Sigmoid colon (tissue), 7 donors: ENCODE measurements around the gene ITGA1. TPM values are rescaled to one million over a fixed set of nuclear protein-coding genes. Genes with fewer than 3 reads are reported as not detected.

Source experiments
- DNase-seq: peaks from one replicate; pipeline ENCODE4 v3.0.0-alpha.2; 2019
- H3K27ac ChIP-seq, 4 donors: fragments of 200-600 bp; sonication (generic); one replicate each; pipeline ENCODE4 v1.5.1; 2016 to 2019; ENCODE audit warnings: mild to moderate bottlenecking in 1 of 4
- H3K27me3 ChIP-seq, 3 donors: fragments of 200-600 bp; sonication (generic); one replicate each; pipeline ENCODE4 v1.5.1; 2019; ENCODE audit warnings: mild to moderate bottlenecking in 1 of 3
- H3K36me3 ChIP-seq, 4 donors: fragments of 200-600 bp; sonication (generic); one replicate each; pipeline ENCODE4 v1.5.1; 2016 to 2019
- H3K4me1 ChIP-seq, 4 donors: fragments of 200-600 bp; sonication (generic); one replicate each; pipeline ENCODE4 v1.5.1; 2017 to 2019
- H3K4me3 ChIP-seq, 4 donors: fragments of 200-600 bp; sonication (generic); one replicate each; pipeline ENCODE4 v1.5.1; 2017 to 2019; ENCODE audit warnings: mild to moderate bottlenecking in 2 of 4, moderate library complexity in 1 of 4
- H3K9me3 ChIP-seq, 4 donors: fragments of 200-600 bp in 3 of 4; sonication (generic) in 3 of 4; one replicate each; pipeline versions ENCODE4 v1.5.1 to v1.6.1; 2013 to 2019
- EP300 ChIP-seq, 4 donors: sonication (generic); formaldehyde crosslinking; IDR thresholded peaks; one replicate each; pipeline ENCODE4 v1.6.1; 2017; ENCODE audit warnings: antibody characterized with exemption in 4 of 4
- POLR2A ChIP-seq, 2 donors: fragments of 450-650 bp; IDR thresholded peaks; one replicate each; pipeline ENCODE4 v1.6.1; 2016; ENCODE audit warnings: antibody characterized with exemption in 2 of 2, mild to moderate bottlenecking in 2 of 2, moderate library complexity in 2 of 2
- POLR2AphosphoS5 ChIP-seq, 4 donors: sonication (generic); formaldehyde crosslinking; IDR thresholded peaks; one replicate each; pipeline ENCODE4 v1.6.1; 2017; ENCODE audit warnings: antibody characterized with exemption in 4 of 4
- WGBS, 2 donors: extraction: QIAGEN DNeasy Blood & Tissue Kit; methylation state at CpG; one replicate each; pipeline ENCODE4 v1.1.7; 2013; 5-methylcytosine and 5-hydroxymethylcytosine counted together
- intact Hi-C: fragments of 100-400 bp; cut with DNase I; formaldehyde crosslinking; loops from one replicate; pipeline ENCODE4 v1.15.1; 2023
- polyA plus RNA-seq, 3 donors: library from polyadenylated mRNA; stranded (reverse); fragments of 200-250 nt; gene quantifications; one replicate each; pipeline ENCODE4 v1.2.3, GENCODE V29; 2013
- total RNA-seq, 4 donors: library from RNA; depleted of rRNA; stranded (reverse); fragments of >200 nt; gene quantifications; one replicate each; pipeline ENCODE4 v1.1.0, GENCODE V29; 2016
- TF ChIP-seq, protein P1 (sequence below), 4 experiments: fragments of 450-650 bp in 3 of 4; fragments of 200-600 bp in 1 of 4; IDR thresholded peaks; one replicate each; pipeline ENCODE4 v1.5.1; 2016 to 2019; ENCODE audit warnings: antibody characterized with exemption in 4 of 4, mild to moderate bottlenecking in 3 of 4, moderate library complexity in 2 of 4
- donor health status: healthy with polysubstance abuse.
- donor health status: Bipolar disorder and iron deficiency.
- donor health status: healthy.

The ITGA1 gene
- total and polyA plus RNA-seq, 7 donors, result 1.8 to 511 (median 162) TPM

DNA sequence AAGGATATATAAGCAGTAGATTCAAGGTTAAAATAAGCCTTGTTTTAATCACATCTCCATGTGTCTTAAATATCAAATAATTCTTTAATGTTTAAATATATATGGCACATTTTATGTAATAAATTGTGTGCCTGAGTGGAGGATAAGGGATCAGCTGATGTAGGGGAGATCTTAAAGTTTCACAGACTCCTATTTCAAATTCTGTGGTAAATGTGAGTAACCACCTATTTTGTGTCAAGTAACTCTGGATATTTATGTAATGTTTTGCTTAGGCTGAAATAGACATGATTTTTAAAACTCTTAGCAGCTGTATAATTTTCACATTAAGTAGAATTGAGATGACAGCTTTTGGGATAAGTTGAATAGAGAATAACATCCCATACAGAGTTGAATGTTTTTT lies 160.1 kb downstream of the ITGA1 start:
- no peaks in the 10 kb centered on the region for H3K27me3 ChIP-seq
- H3K4me1 ChIP-seq, result peaks cover 0 to 79% (median 59%) of the 10 kb centered on the region in 4 donors
- intact Hi-C loops, result loop anchor here (5.0 to 10.0 kb wide), 2 partner anchors 39 to 1277 kb away; partner anchors contain the start of gene ITGA2
- DNase-seq, result no peak
- peak overlapping the region in 3 of 4 donors; percentile 72 to 79 (median 74) for H3K27ac ChIP-seq
- no peak for TF ChIP-seq POLR2A (IDR thresholded peaks at IDR 0.05)
- TF ChIP-seq, protein P1, sequence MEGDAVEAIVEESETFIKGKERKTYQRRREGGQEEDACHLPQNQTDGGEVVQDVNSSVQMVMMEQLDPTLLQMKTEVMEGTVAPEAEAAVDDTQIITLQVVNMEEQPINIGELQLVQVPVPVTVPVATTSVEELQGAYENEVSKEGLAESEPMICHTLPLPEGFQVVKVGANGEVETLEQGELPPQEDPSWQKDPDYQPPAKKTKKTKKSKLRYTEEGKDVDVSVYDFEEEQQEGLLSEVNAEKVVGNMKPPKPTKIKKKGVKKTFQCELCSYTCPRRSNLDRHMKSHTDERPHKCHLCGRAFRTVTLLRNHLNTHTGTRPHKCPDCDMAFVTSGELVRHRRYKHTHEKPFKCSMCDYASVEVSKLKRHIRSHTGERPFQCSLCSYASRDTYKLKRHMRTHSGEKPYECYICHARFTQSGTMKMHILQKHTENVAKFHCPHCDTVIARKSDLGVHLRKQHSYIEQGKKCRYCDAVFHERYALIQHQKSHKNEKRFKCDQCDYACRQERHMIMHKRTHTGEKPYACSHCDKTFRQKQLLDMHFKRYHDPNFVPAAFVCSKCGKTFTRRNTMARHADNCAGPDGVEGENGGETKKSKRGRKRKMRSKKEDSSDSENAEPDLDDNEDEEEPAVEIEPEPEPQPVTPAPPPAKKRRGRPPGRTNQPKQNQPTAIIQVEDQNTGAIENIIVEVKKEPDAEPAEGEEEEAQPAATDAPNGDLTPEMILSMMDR (IDR thresholded peaks at IDR 0.05), result no peak
- TF ChIP-seq POLR2AphosphoS5 (IDR thresholded peaks at IDR 0.05), result no peak
- TF ChIP-seq EP300 (IDR thresholded peaks at IDR 0.05), result no peak
- H3K9me3 ChIP-seq, result no peaks in the 10 kb centered on the region
- peaks cover 0 to 40% (median 4%) of the 10 kb centered on the region in 4 donors for H3K36me3 ChIP-seq
- no peak overlapping the region for H3K4me3 ChIP-seq

DNA sequence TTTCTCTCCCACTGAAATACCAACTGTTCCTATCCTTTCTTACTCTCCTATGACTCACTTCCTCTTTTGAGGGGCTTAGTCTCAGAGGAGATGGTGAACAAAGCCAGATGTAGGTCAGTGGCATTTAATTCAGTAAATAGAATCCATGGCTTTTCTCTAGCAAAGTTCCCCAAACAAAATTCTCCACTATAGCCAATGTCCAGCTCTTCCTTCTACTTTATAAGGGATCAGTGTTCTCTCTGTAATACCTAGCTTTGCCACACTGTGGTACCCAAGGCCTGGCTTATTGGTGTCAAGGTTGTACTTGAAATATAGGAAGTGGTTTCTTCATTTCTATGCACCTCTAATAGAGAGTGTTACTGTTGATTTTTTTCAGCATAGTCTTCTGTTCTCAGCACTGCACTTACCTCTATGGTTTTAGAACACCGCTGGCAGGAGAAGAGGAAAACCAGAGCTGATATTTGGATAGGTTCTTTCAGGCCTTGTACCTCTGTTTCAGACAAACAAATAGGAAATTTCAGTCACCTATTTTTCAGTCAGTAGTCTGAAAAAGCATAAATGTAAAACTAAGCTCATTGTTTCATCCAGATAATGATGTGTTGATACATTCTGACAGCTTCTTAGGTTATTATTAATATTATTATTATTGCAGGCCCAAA lies 160.8 kb downstream of the ITGA1 start:
- Histone ChIP-seq H3K4me3 (no peak overlapping the region), H3K27me3 (no peaks in the 10 kb centered on the region), H3K9me3 (no peaks in the 10 kb centered on the region), H3K27ac (peak overlapping the region; percentile 24 to 79 (median 73)), H3K36me3 (peaks cover 2 to 40% (median 9%) of the 10 kb centered on the region in 4 donors), H3K4me1 (peaks cover 0 to 74% (median 57%) of the 10 kb centered on the region in 4 donors)
- peak; percentile 66 for DNase-seq
- TF ChIP-seq EP300 (IDR thresholded peaks at IDR 0.05) (no peak), POLR2AphosphoS5 (IDR thresholded peaks at IDR 0.05) (peak in 1 of 4 donors; percentile 14), POLR2A (IDR thresholded peaks at IDR 0.05) (no peak)
- TF ChIP-seq, protein P1 (IDR thresholded peaks at IDR 0.05), result peak; percentile 48 to 82 (median 74)
- intact Hi-C loops, result loop anchor here (1.0 to 10.0 kb wide), 3 partner anchors 39 to 1276 kb away; partner anchors contain the start of gene ITGA2
- 8 to 18% methylated on average over 1 of the region's 1 CpG for WGBS, 2 donors

DNA sequence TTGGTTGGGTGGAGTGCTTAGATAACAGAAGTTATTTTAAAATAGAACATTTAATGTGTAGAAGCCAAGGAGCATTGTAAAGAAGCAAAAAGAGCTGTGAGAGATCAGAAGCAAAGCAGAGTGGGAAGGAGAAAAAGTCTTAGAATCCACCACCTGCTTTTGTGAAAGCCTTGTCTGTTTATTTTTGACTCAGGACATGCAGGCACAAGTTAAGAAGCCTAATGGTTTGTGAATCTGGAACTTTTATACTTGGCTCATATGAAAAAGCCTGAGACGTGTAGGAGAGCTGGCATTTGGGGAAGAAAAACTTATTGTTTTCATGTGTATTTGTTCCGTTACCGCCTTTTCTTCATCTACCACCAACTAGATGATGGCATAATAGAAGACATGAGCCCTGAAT lies 163.0 kb downstream of the ITGA1 start:
- no peak for DNase-seq
- peaks cover 0 to 52% (median 37%) of the 10 kb centered on the region in 4 donors for H3K4me1 ChIP-seq

DNA sequence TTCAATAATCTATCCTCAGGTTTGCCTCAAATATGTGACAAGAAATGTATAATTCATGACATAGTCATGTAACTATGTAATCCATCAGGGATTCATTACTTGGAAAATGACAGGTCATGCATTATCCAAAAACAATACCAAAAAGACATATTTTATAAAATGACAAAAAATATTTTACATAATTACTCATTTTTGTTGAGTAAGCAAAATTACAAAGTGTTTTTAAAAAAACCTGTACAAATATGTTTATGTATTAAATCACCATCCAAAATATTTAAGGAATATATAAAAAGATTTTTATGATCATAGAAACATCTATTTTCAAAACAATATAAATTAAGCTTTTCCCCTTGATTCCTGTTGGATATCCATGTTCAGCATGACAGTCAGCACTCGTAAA lies 164.8 kb downstream of the ITGA1 start:
- Histone ChIP-seq H3K4me1 (peaks cover 0 to 34% (median 20%) of the 10 kb centered on the region in 4 donors), H3K36me3 (peaks cover 10 to 70% (median 20%) of the 10 kb centered on the region in 4 donors), H3K4me3 (no peak overlapping the region), H3K27ac (peak overlapping the region in 1 of 4 donors; percentile 72), H3K9me3 (no peaks in the 10 kb centered on the region), H3K27me3 (no peaks in the 10 kb centered on the region)
- intact Hi-C loops, result no loop called here
- WGBS, 2 donors, result 94 to 97% methylated on average over 1 of the region's 1 CpG
- no peak for DNase-seq
- TF ChIP-seq, protein P1 (IDR thresholded peaks at IDR 0.05), result no peak
- TF ChIP-seq EP300 (IDR thresholded peaks at IDR 0.05), result no peak
- TF ChIP-seq POLR2A (IDR thresholded peaks at IDR 0.05), result no peak
- TF ChIP-seq POLR2AphosphoS5 (IDR thresholded peaks at IDR 0.05), result no peak

More for the DNA sequence above, 163.0 kb downstream of the ITGA1 start:
- TF ChIP-seq, protein P1 (IDR thresholded peaks at IDR 0.05), result no peak
- TF ChIP-seq POLR2AphosphoS5 (IDR thresholded peaks at IDR 0.05) (no peak), POLR2A (IDR thresholded peaks at IDR 0.05) (no peak)
- no peaks in the 10 kb centered on the region for H3K27me3 ChIP-seq
- no peak overlapping the region for H3K4me3 ChIP-seq
- WGBS, 2 donors, result 89 to 95% methylated on average over 3 of the region's 3 CpGs
- peak overlapping the region; percentile 10 to 79 (median 73) for H3K27ac ChIP-seq
- H3K9me3 ChIP-seq, result no peaks in the 10 kb centered on the region
- intact Hi-C loops, result no loop called here
- peaks cover 4 to 56% (median 16%) of the 10 kb centered on the region in 4 donors for H3K36me3 ChIP-seq
